HepG2 (cell line): ENCODE results near the gene TAL2. TPM values are rescaled to one million over a fixed set of nuclear protein-coding genes. Genes with fewer than 3 reads are reported as not detected.

Experiments used
- ISL2 ChIP-seq: sonication (generic); formaldehyde crosslinking; IDR thresholded peaks from 2 replicates; pipeline ENCODE4 v1.5.0; 2020; ENCODE audit warnings: missing genetic modification reagents
- KDM2A ChIP-seq: sonication (generic); formaldehyde crosslinking; IDR thresholded peaks from 2 replicates; pipeline ENCODE4 v1.4.0; 2020; ENCODE audit warnings: low read depth, missing genetic modification reagents, borderline replicate concordance
- KLF12 ChIP-seq: sonication (generic); formaldehyde crosslinking; IDR thresholded peaks from 2 replicates; pipeline ENCODE4 v1.4.0; 2020; ENCODE audit warnings: missing genetic modification reagents, borderline replicate concordance
- KLF15 ChIP-seq: sonication (generic); formaldehyde crosslinking; IDR thresholded peaks from 2 replicates; pipeline ENCODE4 v1.8.1; 2023; ENCODE audit warnings: borderline replicate concordance, mild to moderate bottlenecking, inconsistent platforms, missing genetic modification reagents, mixed read lengths
- MTA3 ChIP-seq: sonication (generic); formaldehyde crosslinking; IDR thresholded peaks from 2 replicates; pipeline ENCODE4 v1.4.0; 2020; ENCODE audit warnings: missing genetic modification reagents
- MYC ChIP-seq: sonication (generic); formaldehyde crosslinking; IDR thresholded peaks from 2 replicates; pipeline ENCODE4 v1.9.0; 2021; ENCODE audit warnings: missing genetic modification reagents, borderline replicate concordance
- SALL1 ChIP-seq: sonication (generic); formaldehyde crosslinking; IDR thresholded peaks from 2 replicates; pipeline ENCODE4 v1.8.0; 2022; ENCODE audit warnings: mild to moderate bottlenecking, missing genetic modification reagents
- THAP11 ChIP-seq: IDR thresholded peaks from 2 replicates; pipeline ENCODE4 v1.6.1; 2016; ENCODE audit warnings: missing biosample characterization, missing genetic modification reagents
- XRCC5 ChIP-seq: fragments of 200-400 bp; formaldehyde crosslinking; optimal IDR thresholded peaks from 2 replicates; pipeline ENCODE3; 2017; ENCODE audit warnings: mild to moderate bottlenecking, low read length
- ZBTB7B ChIP-seq: sonication (generic); formaldehyde crosslinking; IDR thresholded peaks from 2 replicates; pipeline ENCODE4 v1.4.0; 2020; ENCODE audit warnings: missing genetic modification reagents
- ZNF136 ChIP-seq: sonication (generic); formaldehyde crosslinking; IDR thresholded peaks from 2 replicates; pipeline ENCODE4 v1.8.1; 2022; ENCODE audit warnings: low read depth, mild to moderate bottlenecking, moderate library complexity, missing genetic modification reagents
- ZNF460 ChIP-seq: sonication (generic); formaldehyde crosslinking; IDR thresholded peaks from 2 replicates; pipeline ENCODE4 v1.5.1; 2020; ENCODE audit warnings: missing genetic modification reagents, mild to moderate bottlenecking, borderline replicate concordance
- ZNF790 ChIP-seq: sonication (generic); formaldehyde crosslinking; IDR thresholded peaks from 2 replicates; pipeline ENCODE4 v1.8.0; 2022; ENCODE audit warnings: missing genetic modification reagents, mild to moderate bottlenecking, borderline replicate concordance
- ZNF83 ChIP-seq: sonication (generic); formaldehyde crosslinking; IDR thresholded peaks from 2 replicates; pipeline ENCODE4 v1.4.0; 2020; ENCODE audit warnings: missing genetic modification reagents, mild to moderate bottlenecking, borderline replicate concordance
- ZNF883 ChIP-seq: sonication (generic); formaldehyde crosslinking; IDR thresholded peaks from 2 replicates; pipeline ENCODE4 v1.5.1; 2020; ENCODE audit warnings: mild to moderate bottlenecking, missing genetic modification reagents; ENCODE audit errors: not compliant biosample characterization
- polyA plus RNA-seq, 8 experiments: library from polyadenylated mRNA; depleted of rRNA in 3 of 8; stranded (reverse) in 7 of 8; unstranded in 1 of 8; fragments of >200 nt; fragmentation: Illumina TruSeq in 4 of 8; extraction: Trizol in 4 of 8; gene quantifications; 2 replicates each; pipeline versions ENCODE4 v1.2.1 to v1.2.3, GENCODE V29; 2011 to 2016; ENCODE audit warnings: low read depth in 4 of 8, missing spikeins in 1 of 8, mixed read lengths in 1 of 8; ENCODE audit not compliant: insufficient read depth in 1 of 8
- total RNA-seq, 5 experiments: library from RNA; depleted of rRNA; stranded (reverse); fragments of >200 nt; fragmentation: Illumina TruSeq; extraction: Trizol; gene quantifications; 2 replicates each; pipeline ENCODE4 v1.2.3, GENCODE V29; 2016; ENCODE audit warnings: low read depth in 1 of 5
- TF ChIP-seq, protein P1 (sequence below): IDR thresholded peaks from 2 replicates; pipeline ENCODE4 v1.4.0; 2020; ENCODE audit warnings: mild to moderate bottlenecking, missing genetic modification reagents
- TF ChIP-seq, protein P2 (sequence below): sonication (generic); formaldehyde crosslinking; IDR thresholded peaks from 2 replicates; pipeline ENCODE4 v1.5.0; 2020; ENCODE audit warnings: mild to moderate bottlenecking, missing genetic modification reagents
- TF ChIP-seq, protein P3 (sequence below): IDR thresholded peaks from 2 replicates; pipeline ENCODE4 v1.6.1; 2018; ENCODE audit warnings: missing genetic modification reagents, mild to moderate bottlenecking, missing compliant biosample characterization
- TF ChIP-seq, protein P4 (sequence below): sonication (generic); formaldehyde crosslinking; IDR thresholded peaks from 2 replicates; pipeline ENCODE4 v1.5.0; 2020; ENCODE audit warnings: mild to moderate bottlenecking, missing genetic modification reagents

TAL2 gene
- total and polyA plus RNA-seq, 2 of the 13 experiments (the other 11 are each of a cell fraction or from before 2014, with no cell fraction given): 0.22 TPM; not detected in 1

DNA sequence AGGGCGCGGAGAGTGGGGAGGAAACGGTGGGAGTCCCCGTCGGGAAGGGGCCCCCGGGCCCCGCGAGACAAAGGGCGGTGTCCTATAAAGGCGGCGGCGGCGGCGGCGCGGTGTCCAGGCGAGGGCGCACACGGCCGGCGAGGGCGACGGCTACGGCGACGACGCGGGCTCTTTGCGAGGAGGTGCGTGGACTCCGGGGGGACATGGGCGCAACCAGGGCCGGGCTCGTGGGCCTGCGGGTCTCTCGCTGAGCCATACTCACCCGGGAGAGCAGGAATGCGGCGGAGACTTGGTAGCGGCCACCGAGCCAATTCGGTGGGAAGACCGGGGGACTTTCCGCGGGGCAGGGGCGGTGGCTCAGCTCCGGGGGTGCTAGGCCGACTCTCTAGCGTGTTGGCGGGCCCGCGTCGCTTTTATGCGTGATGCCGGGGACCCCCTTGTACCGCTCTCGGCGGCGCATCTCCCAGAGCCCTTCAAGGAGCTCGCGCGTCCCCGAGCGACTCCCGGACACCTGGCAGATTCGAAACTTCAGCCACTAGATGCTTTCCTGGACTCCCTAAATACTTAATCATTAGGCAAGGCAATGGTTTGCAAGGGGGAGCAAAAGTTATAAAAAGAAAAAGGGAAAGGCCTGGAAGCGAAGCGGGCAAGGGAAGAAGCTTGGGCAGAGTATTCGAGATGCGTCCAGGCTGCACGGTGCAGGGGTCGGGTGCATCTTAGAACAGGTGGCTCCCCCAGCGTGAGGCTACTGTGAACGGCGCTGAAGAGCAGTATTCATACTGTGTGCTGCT lies 5.9 kb upstream of the TAL2 start (continued):
- TF ChIP-seq KDM2A (CRISPR knock-in tag): peak; percentile 80
- TF ChIP-seq SALL1: peak; percentile 59
- TF ChIP-seq ZNF790 (CRISPR knock-in tag): no peak
- TF ChIP-seq, protein P1, sequence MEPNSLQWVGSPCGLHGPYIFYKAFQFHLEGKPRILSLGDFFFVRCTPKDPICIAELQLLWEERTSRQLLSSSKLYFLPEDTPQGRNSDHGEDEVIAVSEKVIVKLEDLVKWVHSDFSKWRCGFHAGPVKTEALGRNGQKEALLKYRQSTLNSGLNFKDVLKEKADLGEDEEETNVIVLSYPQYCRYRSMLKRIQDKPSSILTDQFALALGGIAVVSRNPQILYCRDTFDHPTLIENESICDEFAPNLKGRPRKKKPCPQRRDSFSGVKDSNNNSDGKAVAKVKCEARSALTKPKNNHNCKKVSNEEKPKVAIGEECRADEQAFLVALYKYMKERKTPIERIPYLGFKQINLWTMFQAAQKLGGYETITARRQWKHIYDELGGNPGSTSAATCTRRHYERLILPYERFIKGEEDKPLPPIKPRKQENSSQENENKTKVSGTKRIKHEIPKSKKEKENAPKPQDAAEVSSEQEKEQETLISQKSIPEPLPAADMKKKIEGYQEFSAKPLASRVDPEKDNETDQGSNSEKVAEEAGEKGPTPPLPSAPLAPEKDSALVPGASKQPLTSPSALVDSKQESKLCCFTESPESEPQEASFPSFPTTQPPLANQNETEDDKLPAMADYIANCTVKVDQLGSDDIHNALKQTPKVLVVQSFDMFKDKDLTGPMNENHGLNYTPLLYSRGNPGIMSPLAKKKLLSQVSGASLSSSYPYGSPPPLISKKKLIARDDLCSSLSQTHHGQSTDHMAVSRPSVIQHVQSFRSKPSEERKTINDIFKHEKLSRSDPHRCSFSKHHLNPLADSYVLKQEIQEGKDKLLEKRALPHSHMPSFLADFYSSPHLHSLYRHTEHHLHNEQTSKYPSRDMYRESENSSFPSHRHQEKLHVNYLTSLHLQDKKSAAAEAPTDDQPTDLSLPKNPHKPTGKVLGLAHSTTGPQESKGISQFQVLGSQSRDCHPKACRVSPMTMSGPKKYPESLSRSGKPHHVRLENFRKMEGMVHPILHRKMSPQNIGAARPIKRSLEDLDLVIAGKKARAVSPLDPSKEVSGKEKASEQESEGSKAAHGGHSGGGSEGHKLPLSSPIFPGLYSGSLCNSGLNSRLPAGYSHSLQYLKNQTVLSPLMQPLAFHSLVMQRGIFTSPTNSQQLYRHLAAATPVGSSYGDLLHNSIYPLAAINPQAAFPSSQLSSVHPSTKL: peak; percentile 45; the same call in 1 of the 2 replicates
- TF ChIP-seq, protein P2, sequence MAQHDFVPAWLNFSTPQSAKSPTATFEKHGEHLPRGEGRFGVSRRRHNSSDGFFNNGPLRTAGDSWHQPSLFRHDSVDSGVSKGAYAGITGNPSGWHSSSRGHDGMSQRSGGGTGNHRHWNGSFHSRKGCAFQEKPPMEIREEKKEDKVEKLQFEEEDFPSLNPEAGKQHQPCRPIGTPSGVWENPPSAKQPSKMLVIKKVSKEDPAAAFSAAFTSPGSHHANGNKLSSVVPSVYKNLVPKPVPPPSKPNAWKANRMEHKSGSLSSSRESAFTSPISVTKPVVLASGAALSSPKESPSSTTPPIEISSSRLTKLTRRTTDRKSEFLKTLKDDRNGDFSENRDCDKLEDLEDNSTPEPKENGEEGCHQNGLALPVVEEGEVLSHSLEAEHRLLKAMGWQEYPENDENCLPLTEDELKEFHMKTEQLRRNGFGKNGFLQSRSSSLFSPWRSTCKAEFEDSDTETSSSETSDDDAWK (CRISPR knock-in tag): no peak
- TF ChIP-seq KLF15 (CRISPR knock-in tag): no peak
- TF ChIP-seq KLF12: 0 out of 2 replicates have a peak, but pooled peaks have one; percentile 61
- TF ChIP-seq THAP11 (CRISPR knock-in tag): 0 out of 2 replicates have a peak, but pooled peaks have one; percentile 20
- peak; percentile 41 for TF ChIP-seq XRCC5
- TF ChIP-seq ISL2 (CRISPR knock-in tag): 0 out of 2 replicates have a peak, but pooled peaks have one; percentile 34
- peak; percentile 35; the same call in 1 of the 2 replicates for TF ChIP-seq MYC (CRISPR knock-in tag)
- TF ChIP-seq ZNF883 (CRISPR knock-in tag): peak; percentile 61
- TF ChIP-seq ZNF83 (CRISPR knock-in tag): peak; percentile 51; the same call in 1 of the 2 replicates
- TF ChIP-seq ZNF136 (CRISPR knock-in tag): no peak
- TF ChIP-seq ZBTB7B (CRISPR knock-in tag): peak; percentile 69
- TF ChIP-seq ZNF460: no peak
- TF ChIP-seq, protein P3, sequence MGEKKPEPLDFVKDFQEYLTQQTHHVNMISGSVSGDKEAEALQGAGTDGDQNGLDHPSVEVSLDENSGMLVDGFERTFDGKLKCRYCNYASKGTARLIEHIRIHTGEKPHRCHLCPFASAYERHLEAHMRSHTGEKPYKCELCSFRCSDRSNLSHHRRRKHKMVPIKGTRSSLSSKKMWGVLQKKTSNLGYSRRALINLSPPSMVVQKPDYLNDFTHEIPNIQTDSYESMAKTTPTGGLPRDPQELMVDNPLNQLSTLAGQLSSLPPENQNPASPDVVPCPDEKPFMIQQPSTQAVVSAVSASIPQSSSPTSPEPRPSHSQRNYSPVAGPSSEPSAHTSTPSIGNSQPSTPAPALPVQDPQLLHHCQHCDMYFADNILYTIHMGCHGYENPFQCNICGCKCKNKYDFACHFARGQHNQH (CRISPR knock-in tag): peak; percentile 30; the same call in 1 of the 2 replicates
- TF ChIP-seq, protein P4, sequence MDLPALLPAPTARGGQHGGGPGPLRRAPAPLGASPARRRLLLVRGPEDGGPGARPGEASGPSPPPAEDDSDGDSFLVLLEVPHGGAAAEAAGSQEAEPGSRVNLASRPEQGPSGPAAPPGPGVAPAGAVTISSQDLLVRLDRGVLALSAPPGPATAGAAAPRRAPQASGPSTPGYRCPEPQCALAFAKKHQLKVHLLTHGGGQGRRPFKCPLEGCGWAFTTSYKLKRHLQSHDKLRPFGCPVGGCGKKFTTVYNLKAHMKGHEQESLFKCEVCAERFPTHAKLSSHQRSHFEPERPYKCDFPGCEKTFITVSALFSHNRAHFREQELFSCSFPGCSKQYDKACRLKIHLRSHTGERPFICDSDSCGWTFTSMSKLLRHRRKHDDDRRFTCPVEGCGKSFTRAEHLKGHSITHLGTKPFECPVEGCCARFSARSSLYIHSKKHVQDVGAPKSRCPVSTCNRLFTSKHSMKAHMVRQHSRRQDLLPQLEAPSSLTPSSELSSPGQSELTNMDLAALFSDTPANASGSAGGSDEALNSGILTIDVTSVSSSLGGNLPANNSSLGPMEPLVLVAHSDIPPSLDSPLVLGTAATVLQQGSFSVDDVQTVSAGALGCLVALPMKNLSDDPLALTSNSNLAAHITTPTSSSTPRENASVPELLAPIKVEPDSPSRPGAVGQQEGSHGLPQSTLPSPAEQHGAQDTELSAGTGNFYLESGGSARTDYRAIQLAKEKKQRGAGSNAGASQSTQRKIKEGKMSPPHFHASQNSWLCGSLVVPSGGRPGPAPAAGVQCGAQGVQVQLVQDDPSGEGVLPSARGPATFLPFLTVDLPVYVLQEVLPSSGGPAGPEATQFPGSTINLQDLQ: no peak
- no peak for TF ChIP-seq MTA3
